Kidney tubule cell (primary cell): Measurements from ENCODE around the gene STARD4.
A peak's percentile ranks its signal among the peaks of the same experiment; 100 is the strongest.

ENCODE experiments used
- DNase-seq: peaks from one replicate; pipeline ENCODE4 v3.0.0-alpha.2; 2018; ENCODE audit warnings: low spot score

Gene STARD4

DNA sequence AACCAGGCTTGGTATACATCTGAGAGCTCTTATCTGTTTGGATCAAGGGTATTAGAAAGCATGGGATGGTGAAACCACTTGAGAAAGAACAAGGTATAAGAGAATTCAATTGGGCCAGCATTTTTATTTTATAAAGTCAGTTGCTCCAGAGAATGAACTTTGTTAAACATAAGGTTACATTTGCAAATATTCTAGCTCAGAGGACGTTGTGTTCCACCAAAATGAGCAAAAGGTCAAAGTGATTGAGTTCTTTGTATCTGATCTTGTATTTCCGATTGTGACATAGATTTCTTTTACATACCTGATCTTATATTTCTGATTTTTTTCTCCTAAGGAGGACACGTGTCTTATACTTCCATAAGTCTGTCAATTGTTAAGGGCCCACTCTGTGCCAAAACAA, 8.6 kb upstream of the STARD4 start:
- DNase-seq: no peak

DNA sequence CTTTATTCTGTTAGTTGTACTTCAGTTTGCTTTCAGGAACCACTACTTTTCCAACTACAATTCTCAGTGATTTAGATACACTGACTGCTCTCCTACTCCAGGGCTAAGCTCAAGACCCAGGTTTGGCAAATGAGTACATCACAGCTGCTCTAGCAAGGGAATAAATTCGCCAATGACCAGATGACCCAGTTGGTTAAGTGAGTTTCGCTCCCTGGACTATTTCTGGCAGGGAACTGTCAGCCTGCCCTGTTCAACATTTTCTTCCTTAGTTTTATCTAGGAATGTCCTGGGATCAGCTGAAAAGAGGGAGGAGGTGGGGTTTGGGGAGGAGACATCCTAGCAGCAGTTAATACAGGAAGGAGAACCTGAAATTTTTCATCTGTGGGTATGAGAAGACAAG, 6.4 kb upstream of the STARD4 start:
- no peak for DNase-seq

- DNase-seq: no peak
Measured at GRCh38 chr5:111517853-111518501, 5.6 kb upstream of the STARD4 start.

GRCh38 chr5:111514087-111514486, 1.8 kb upstream of the STARD4 start:
- DNase-seq: no peak

DNA sequence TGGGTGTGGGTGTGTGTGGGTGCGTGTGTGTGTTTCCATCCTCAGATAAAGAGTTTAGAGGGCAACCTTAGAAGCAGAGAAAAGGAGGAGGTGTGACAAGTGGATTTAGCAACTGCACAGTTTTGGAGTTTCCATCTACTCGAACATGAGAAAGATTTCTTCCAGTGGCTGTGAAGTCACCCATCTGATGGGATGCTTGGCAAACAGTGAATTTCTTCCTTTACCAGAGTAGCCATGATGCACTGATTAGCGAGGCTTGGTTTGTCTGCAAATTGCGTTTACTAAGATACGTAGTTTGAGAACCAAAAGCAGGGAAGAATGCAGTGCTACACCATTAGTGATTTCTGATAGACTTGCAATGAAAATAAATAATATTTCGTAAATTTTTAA, 791 bp upstream of the STARD4 start:
- no peak for DNase-seq

GRCh38 chr5:111511831-111512374, 432 bp downstream of the STARD4 start:
- DNase-seq: no peak

DNA sequence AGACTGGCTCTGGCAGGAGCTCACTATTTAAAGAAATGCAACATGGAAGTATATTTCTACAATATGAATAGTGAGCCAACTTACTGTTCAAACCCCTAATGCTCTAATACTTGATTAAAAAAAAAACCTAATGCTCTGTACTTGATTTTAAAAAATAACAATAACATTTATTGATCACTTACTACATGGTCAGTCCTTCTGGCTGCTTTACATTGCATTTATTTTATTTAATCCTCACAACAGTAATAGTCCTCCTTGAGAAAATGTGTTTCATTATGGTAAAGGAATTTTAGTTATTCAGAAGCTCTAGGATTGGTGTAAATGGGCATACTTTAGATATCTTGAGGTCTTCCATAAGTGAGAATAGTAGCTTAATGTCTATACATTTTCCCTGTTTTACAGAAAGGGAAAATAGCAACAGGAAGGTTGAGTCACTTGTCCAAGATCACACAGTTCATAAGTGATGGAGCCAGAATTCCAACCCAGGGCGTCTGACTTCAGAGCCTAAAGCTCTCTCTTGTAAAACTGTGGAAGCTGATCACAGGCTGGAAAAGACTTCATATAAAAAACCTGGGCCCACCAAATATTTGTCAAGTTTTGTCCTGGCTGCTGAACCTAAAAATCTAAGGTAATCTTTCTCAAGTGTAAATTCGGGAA, 1.0 kb downstream of the STARD4 start:
- DNase-seq: peak; percentile 34

DNA sequence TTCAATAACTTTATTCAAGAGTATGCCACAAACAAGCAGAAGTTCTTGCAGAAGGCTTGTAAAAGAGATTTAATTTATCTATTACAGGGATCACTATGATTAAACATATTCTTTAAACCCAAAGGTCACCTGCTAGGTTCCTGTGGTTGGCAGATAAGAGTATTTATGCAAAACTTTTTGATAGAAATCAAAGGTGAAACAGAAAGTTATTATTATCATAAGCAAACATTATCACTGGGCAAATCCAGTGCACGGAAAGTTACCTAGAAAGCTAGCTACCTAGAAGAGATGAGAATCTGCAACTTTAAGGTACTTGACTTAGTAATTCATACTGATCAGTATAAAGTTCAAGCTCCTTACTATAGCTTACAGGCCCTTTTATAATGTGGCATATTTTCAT, 3.2 kb downstream of the STARD4 start:
- DNase-seq: no peak

GRCh38 chr5:111507276-111507675, 5.1 kb downstream of the STARD4 start:
- no peak for DNase-seq

- no peak for DNase-seq
Measured at GRCh38 chr5:111505096-111505495, 7.2 kb downstream of the STARD4 start.

GRCh38 chr5:111502956-111503355, 9.4 kb downstream of the STARD4 start:
- no peak for DNase-seq

DNA sequence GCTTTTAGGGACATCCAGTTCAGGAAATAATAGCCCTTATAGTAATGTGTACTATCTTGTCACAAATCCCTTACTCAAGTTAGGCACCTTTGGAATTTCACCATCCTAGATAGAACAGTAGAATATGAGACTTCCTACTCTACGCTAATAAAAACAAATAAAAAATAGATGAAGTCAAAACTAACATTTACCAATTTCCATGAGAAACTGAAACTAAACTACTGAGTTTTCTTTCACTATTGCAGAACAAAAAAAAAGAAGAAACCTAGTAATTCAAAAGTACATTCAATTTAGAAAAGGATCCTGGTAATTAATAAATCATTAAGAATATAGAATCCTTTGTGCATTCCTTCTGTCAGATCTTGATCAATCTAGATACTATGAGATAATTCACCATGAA, 14.0 kb downstream of the STARD4 start:
- DNase-seq: no peak

DNA sequence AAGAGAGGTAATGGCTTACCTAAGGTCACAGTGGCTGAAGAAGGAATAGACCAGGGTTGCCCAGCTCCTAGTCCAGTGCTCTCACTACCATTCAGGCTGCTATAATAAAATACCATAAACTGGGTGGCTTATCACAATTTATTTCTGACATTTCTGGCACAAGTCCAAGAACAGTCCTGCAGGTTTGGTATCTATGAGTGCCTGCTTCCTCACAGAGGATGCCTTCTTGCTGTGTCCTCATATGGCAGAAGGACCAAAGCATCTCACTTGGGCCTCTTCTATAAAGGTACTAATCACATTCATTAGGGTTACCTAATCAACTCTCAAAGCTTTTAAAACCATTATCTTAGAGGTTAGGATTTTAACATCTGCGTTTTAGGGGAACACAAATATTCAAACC, 17.2 kb downstream of the STARD4 start:
- no peak for DNase-seq

DNA sequence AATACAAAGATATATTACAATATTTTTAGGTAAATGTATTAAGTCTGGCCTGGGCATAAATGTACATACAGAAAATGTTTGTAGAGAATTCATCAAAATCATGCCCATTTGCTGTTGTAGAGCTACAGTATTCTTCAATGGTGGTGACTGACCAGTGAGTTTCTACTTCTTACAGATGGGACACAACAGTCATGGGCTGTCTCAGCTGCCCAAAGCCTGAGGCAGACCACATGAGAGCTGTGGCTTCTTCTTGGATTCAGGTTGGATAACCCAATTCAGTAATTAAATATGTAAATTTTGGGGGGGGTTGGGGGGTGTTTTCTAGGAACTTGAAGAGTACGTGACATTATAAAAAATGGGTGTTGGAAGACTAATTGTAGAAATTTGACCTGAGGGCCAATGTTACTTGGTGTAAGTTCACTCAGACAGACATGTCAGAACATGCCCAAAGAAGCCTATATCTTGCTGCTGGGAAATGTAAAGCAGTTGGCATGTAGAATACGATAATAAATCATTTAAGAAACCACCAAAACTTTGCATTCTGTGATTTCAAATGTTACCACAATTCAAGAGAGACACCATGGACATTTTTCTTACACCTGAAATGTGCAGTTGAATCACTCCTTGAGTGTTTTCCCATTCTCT, 17.9 kb downstream of the STARD4 start:
- no peak for DNase-seq

DNA sequence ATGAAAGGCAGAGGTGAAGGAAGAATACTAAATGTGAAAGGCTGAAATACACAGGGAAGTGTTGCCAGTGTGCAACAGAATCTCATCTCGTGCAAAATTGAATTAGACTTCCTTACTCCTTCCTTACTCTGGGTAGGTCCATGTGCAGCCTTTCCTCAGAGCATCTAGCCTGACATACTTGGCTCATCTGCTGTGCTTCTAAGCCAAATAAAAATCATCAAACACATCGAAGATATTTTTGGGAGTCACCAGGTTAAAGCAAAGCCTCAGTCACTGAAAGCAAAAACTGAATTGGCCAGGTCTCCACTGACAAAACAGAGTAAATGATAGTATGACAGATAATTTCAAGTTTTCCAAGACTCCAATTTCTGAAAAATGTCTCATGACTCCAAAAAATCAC, 19.3 kb downstream of the STARD4 start:
- no peak for DNase-seq

- no peak for DNase-seq
Measured at GRCh38 chr5:111488353-111488752, 24.0 kb downstream of the STARD4 start.

DNA sequence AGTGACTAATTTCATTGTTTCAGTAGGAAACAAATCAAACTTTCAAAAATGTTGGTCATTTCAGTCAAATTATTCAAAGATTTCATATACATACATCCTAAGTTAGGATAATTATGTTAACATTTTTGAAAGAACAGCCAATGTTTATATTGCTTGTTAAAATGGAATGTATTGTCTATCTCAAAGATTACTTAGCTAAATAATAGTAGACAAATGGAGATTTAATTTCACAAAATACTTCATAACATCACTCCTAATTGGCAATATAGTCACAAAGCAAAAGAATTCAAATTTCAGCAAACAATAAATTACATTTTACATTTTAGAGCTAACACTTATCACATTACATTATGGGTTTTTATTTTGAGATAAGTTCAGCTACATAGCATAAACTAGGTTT, 25.4 kb downstream of the STARD4 start:
- no peak for DNase-seq

- DNase-seq: no peak
Measured at GRCh38 chr5:111486055-111486454, 26.3 kb downstream of the STARD4 start.

GRCh38 chr5:111480346-111480745, 32.0 kb downstream of the STARD4 start:
- no peak for DNase-seq

- DNase-seq: no peak
Measured at GRCh38 chr5:111478898-111479297, 33.4 kb downstream of the STARD4 start.

GRCh38 chr5:111478266-111478665, 34.1 kb downstream of the STARD4 start:
- no peak for DNase-seq

GRCh38 chr5:111472579-111472978, 39.8 kb downstream of the STARD4 start:
- DNase-seq: no peak

DNA sequence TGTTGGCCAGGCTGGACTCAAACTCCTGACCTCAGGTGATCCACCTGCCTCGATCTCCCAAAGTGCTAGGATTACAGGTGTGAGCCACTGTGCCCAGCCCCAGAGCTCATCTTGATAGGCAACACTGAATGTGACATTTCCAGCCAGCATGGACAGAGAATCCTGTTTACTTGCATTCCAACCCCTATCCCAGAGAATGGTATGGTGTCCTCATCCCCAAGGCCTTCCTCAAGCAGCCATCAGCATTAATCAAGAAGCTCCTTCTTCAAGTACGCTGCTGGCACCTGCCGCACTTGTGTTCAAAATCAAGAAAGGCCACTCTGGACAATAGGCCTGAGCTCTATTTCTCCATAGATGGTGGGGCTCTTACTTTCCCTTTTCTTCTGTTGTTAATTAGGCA, 40.2 kb downstream of the STARD4 start:
- no peak for DNase-seq
